ENCODE results near the gene STK26.

GRCh38 chrX:132093239-132093860, 70.2 kb downstream of the STK26 start:
- TF ChIP-seq CTCF (IDR thresholded peaks at IDR 0.05) (no peak), POLR2A (IDR thresholded peaks at IDR 0.05) (no peak), EP300 (IDR thresholded peaks at IDR 0.05) (no peak)

Data from ovary (tissue), 3 donors.